HG03565 (cell line): ENCODE measurements around the gene GGCT.

Source experiments
- ATAC-seq: cut with Tn5 transposase; IDR thresholded peaks from one replicate; pipeline ENCODE4 v1.9.1; 2021; ENCODE audit warnings: mild to moderate bottlenecking, moderate library complexity; ENCODE audit not compliant: unreplicated experiment

GGCT gene

GRCh38 chr7:30465046-30465810 lies 39.4 kb downstream of the GGCT start:
- ATAC-seq = no peak

DNA sequence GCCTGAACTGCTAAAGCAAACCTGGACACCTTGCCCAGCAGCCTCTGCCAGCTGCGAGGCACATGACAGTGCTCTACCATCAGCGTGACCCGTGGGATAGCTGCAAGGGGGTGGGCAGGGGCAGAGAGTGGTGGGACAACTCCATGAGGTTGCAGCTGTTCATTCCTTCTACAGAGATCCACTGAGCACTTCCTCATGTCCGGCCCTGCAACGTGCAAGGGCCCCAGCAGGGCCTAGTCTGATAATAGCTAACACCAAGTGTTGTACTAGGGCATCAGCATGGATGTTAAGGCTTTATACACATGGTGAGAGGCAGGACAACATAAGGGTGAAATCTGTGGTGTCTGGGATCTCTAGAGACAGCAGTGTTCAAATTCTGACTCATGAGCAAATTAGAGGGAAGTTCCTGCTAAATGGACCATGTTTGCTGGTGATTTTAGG lies 40.4 kb downstream of the GGCT start:
- no peak for ATAC-seq

GRCh38 chr7:30463405-30464145 lies 41.1 kb downstream of the GGCT start:
- ATAC-seq = no peak

- ATAC-seq = no peak
Measured at GRCh38 chr7:30462179-30462578, 42.5 kb downstream of the GGCT start.

GRCh38 chr7:30460246-30460633 lies 44.4 kb downstream of the GGCT start:
- ATAC-seq = no peak

DNA sequence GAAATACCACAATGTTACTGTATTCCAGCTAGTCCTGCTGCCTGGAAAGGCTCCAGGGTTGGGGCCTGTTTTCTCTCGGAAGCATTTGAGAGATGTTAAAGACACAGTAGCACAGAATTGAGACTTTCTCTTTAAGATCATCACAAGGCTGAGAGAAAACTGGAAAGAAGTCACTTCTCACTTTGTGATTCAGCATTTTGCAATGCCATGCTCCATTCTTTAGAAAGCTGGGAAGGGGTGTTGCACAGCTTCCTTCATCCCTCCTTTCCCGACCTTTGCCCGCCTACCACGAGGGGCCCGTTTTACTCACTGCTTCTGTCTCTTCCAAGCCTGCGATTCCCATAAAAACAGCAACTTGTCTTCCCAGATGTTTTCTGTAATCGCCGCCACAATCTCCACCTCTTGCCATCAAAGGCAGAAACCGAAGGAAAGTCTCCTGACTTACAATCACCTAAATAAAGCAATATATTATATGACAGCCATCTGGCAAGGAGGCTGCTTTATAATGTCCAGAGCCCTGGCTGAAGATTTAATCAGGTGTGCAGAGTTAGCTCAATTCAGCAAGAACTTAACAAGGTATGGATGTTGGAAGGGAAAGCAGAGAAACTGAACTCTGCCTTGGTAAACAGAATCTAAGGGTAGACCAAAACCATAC lies 44.9 kb downstream of the GGCT start:
- no peak for ATAC-seq

GRCh38 chr7:30458311-30458710 lies 46.3 kb downstream of the GGCT start:
- ATAC-seq = no peak

DNA sequence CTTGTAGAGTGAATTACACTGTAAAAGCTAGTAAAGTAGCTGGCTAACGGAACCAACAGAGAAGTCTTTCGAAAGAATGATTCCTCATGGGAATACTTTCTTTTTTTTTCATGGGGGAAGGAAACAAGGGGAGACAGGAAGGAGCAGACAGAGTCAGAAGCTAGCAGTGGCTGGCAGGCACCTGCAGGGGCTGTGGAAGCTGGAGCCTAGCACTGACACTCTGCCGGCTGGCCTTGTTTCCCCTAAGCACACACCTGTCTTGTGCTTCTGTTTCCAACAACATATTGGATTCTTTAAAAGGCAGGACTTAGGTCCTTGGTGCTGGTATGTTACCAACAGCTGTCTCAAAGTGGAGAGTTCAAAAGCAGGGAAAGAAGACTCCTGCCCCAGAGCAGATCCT lies 50.7 kb downstream of the GGCT start:
- ATAC-seq = no peak

DNA sequence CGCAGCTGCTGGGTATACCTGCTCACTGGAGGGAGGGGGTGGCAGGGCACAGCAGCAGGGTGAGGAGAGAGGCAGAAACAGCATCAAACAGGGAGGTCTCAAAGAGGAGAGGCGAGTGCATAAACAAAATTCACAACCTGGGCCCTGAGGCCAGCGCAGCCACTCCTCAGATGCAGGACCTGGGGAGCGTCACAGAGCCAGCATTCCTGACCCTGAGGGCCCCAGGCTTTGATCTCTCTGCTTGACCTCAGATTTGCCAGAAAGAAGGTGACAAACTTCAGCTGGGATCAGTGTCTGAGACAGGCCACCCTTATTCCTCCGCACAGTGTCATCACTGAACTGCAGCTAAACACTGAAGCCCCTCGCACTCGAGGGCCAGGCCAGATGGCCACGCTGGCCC lies 51.6 kb downstream of the GGCT start:
- no peak for ATAC-seq

DNA sequence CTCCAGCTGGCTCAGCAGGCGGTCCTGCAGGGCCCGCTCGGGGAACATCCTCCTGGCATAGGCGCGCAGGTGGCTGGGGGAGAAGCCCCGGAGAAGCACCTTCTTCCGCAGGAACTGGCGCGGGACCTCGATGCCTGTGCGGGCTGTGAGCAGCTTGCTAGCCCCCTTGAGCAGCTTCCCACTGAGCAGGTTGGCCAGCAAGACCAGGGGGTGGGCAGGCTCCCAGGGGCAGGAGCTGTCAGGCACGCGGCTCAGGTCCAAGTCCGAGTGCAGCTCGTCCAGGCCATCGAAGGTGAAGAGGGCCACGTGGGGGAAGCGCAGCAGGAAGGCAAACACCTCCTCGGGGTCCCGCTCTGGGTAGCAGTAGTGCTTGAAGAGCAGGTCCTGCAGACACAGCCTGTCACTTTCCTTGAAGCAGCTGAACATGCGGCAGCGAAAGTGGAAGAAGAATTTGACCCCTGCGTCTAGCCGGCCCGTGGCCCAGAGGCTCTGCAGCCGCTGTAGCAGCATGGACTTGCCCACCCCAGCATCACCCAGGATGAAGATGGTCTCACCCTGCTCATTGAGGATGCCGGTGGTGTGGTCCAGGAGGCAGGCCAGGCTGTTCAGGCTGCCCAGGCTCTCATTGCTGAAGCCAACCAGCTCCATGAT lies 52.2 kb downstream of the GGCT start:
- ATAC-seq = no peak

- no peak for ATAC-seq
Measured at GRCh38 chr7:30451539-30452279, 52.9 kb downstream of the GGCT start.

DNA sequence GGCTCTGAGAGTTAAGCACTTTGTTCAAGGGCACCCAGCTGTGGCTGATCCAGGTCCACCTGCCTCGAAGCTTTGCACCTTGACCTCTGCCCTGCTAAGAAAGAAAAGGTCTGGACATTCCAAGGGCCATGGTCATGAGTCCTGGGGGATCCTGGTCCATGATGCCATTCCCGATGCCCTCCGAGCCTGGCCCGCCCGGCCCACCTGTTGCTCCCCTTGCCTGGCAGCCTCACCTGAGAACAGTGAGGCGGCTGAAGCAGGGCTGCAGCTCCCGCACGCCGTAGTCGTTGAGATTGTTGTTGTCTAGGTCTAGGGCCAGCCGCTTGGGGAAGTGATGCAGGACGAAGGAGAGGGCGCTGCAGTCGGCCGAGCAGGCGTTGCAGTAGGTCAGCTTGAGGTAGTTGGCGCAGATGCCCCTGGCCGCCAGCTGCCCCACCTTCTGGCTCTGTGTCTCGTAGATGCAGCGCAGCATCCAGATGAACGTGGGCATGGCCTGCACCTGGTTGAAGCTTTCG lies 53.6 kb downstream of the GGCT start:
- ATAC-seq = no peak

DNA sequence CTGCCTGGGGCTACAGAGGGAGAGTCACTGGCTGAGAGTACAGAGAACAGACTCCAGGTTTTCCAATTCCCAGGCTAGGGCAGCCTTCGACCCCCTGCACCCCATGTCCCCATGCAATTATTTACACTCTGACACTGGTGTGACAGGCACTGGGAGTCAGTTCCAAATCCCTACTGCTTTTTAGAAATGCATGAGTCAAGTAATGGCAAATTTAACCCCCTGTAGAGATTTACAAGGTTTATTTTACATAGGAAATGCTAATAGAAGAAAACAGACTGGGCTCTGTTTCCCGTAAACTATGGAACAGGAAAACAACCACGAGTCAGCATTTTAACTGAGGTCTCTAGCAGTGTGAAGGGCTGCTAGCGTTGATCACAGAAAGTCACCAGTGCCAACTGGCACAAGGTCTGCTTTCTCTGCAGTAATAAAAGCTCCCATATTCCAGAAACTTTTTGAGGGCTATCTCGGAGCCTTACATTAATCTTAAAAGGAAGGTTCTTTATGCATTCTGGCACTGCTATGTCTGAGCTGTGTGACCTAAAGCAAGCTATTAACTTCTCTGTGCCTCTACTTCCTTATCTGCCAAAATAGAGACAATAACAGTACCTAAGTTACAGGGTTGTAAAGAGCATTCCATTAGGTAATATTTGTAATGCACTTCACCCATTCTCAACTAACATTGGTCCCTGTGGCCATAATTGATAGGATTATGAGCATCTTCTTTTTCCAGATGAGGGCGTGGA lies 54.2 kb downstream of the GGCT start:
- ATAC-seq = no peak

DNA sequence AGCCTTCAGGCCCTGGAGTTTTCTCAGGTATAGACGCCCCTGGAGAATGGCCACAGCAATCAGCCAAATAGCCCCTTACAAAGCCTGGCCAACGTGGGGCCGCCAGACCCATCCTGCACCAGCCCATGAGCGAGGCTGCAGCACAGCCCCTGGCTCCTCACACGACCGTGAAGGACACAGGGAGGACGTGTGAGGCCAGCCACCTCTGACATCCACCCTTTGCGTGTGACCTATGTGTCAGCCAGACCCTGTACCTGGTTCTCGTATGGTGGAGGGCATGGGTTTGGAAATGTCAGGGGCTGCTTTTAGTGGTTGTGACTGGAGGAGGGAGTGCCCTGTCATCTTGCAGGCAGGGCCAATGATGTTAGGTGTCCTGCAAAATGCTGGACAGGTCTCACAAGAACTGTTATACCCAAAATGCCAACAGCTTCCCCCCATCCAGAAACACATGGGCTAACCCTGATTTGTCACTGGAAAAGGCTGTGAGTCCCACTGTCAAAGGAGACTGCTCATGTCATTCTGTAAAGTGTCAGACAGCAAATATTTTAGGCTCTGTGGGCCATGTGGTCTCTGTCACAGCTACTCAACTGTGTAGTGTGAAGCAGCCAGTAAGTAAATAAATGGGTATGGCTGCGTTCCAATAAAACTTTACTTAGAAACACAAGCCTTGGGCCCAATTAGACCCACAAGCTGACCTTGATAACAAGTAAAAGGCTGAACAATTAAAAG lies 56.0 kb downstream of the GGCT start:
- no peak for ATAC-seq

GRCh38 chr7:30447466-30447865 lies 57.2 kb downstream of the GGCT start:
- no peak for ATAC-seq
